HepG2 (cell line): ENCODE results near the gene RFC2. TPM values are rescaled to one million over a fixed set of nuclear protein-coding genes. Genes with fewer than 3 reads are reported as not detected.
A peak's percentile ranks its signal among the peaks of the same experiment; 100 is the strongest.

Source experiments
- ARNT2 ChIP-seq: sonication (generic); formaldehyde crosslinking; IDR thresholded peaks from 2 replicates; pipeline ENCODE4 v1.8.0; 2022; ENCODE audit warnings: mild to moderate bottlenecking, low read depth, missing genetic modification reagents, moderate library complexity
- ISL2 ChIP-seq: sonication (generic); formaldehyde crosslinking; IDR thresholded peaks from 2 replicates; pipeline ENCODE4 v1.5.0; 2020; ENCODE audit warnings: missing genetic modification reagents
- ZNF460 ChIP-seq: sonication (generic); formaldehyde crosslinking; IDR thresholded peaks from 2 replicates; pipeline ENCODE4 v1.5.1; 2020; ENCODE audit warnings: missing genetic modification reagents, mild to moderate bottlenecking, borderline replicate concordance
- polyA plus RNA-seq, 8 experiments: library from polyadenylated mRNA; depleted of rRNA in 3 of 8; stranded (reverse) in 7 of 8; unstranded in 1 of 8; fragments of >200 nt; fragmentation: Illumina TruSeq in 4 of 8; extraction: Trizol in 4 of 8; gene quantifications; 2 replicates each; pipeline versions ENCODE4 v1.2.1 to v1.2.3, GENCODE V29; 2011 to 2016; ENCODE audit warnings: low read depth in 4 of 8, missing spikeins in 1 of 8, mixed read lengths in 1 of 8; ENCODE audit not compliant: insufficient read depth in 1 of 8
- total RNA-seq, 5 experiments: library from RNA; depleted of rRNA; stranded (reverse); fragments of >200 nt; fragmentation: Illumina TruSeq; extraction: Trizol; gene quantifications; 2 replicates each; pipeline ENCODE4 v1.2.3, GENCODE V29; 2016; ENCODE audit warnings: low read depth in 1 of 5
- TF ChIP-seq, protein P1 (sequence below): sonication (generic); formaldehyde crosslinking; IDR thresholded peaks from 2 replicates; pipeline ENCODE4 v1.4.0; 2020; ENCODE audit warnings: missing genetic modification reagents, borderline replicate concordance
- TF ChIP-seq, protein P2 (sequence below): sonication (generic); formaldehyde crosslinking; IDR thresholded peaks from 2 replicates; pipeline ENCODE4 v1.4.0; 2020; ENCODE audit warnings: missing genetic modification reagents
- TF ChIP-seq, protein P3 (sequence below): sonication (generic); formaldehyde crosslinking; IDR thresholded peaks from 2 replicates; pipeline ENCODE4; 2020; ENCODE audit warnings: missing genetic modification reagents, mild to moderate bottlenecking, borderline replicate concordance
- TF ChIP-seq, protein P4 (sequence below): sonication (generic); formaldehyde crosslinking; IDR thresholded peaks from 2 replicates; pipeline ENCODE4 v1.8.0; 2022; ENCODE audit warnings: missing genetic modification reagents, mild to moderate bottlenecking, borderline replicate concordance
- TF ChIP-seq, protein P5 (sequence below): sonication (generic); formaldehyde crosslinking; IDR thresholded peaks from 2 replicates; pipeline ENCODE4 v1.5.0; 2020; ENCODE audit warnings: missing genetic modification reagents
- TF ChIP-seq, protein P6 (sequence below): sonication (generic); formaldehyde crosslinking; IDR thresholded peaks from 2 replicates; pipeline ENCODE4 v1.4.0; 2020; ENCODE audit warnings: low read depth, missing genetic modification reagents

Gene RFC2
- total and polyA plus RNA-seq, 2 of the 13 experiments (the other 11 are each of a cell fraction or from before 2014, with no cell fraction given), result 14.6 to 43.5 TPM

DNA sequence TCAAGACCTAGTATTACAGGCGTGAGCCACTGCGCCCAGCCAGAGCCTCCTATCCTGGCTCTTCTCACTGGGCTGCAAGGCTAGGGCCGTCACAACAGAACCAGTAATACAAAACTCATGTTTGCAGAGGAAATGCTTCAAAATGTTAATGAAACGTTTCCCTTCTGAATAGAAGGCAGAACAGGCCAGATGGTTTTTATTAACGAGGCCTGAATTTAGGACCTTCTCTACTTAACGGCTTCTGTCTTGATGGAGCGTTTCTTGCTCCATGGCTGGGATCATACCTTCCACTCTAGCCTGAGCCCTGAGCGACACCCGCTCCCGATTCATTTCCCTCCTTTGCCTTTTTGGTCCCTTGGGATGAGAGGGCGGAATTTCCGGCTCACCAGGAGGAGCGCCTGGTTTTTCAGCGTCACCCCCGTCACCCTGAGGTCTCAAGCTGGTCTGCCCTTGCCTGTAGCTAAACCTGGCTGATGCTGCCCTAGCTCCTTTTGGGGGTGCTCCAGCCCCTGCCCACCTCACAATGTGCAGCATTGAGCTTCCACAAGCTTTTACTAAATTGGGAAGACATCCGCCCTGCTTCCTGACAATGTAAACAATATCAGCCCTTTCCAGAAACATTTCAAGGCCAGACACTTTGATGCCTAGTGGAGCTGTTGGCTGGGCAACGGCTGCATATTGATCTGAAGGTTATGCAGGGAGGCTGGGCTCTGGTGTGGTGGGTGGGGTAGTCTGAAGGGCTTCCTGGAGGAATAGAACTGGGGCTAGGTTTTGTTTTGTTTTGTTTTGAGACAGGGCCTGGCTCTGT lies 40.2 kb upstream of the RFC2 start (continued):
- TF ChIP-seq, protein P1, sequence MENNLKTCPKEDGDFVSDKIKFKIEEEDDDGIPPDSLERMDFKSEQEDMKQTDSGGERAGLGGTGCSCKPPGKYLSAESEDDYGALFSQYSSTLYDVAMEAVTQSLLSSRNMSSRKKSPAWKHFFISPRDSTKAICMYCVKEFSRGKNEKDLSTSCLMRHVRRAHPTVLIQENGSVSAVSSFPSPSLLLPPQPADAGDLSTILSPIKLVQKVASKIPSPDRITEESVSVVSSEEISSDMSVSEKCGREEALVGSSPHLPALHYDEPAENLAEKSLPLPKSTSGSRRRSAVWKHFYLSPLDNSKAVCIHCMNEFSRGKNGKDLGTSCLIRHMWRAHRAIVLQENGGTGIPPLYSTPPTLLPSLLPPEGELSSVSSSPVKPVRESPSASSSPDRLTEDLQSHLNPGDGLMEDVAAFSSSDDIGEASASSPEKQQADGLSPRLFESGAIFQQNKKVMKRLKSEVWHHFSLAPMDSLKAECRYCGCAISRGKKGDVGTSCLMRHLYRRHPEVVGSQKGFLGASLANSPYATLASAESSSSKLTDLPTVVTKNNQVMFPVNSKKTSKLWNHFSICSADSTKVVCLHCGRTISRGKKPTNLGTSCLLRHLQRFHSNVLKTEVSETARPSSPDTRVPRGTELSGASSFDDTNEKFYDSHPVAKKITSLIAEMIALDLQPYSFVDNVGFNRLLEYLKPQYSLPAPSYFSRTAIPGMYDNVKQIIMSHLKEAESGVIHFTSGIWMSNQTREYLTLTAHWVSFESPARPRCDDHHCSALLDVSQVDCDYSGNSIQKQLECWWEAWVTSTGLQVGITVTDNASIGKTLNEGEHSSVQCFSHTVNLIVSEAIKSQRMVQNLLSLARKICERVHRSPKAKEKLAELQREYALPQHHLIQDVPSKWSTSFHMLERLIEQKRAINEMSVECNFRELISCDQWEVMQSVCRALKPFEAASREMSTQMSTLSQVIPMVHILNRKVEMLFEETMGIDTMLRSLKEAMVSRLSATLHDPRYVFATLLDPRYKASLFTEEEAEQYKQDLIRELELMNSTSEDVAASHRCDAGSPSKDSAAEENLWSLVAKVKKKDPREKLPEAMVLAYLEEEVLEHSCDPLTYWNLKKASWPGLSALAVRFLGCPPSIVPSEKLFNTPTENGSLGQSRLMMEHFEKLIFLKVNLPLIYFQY (CRISPR knock-in tag), result 0 out of 2 replicates have a peak, but pooled peaks have one; percentile 25
- TF ChIP-seq ZNF460 (CRISPR knock-in tag) (no peak; the same call in 1 of the 2 replicates), ISL2 (CRISPR knock-in tag) (peak; percentile 73), ARNT2 (0 out of 2 replicates have a peak, but pooled peaks have one; percentile 26)
- TF ChIP-seq, protein P2, sequence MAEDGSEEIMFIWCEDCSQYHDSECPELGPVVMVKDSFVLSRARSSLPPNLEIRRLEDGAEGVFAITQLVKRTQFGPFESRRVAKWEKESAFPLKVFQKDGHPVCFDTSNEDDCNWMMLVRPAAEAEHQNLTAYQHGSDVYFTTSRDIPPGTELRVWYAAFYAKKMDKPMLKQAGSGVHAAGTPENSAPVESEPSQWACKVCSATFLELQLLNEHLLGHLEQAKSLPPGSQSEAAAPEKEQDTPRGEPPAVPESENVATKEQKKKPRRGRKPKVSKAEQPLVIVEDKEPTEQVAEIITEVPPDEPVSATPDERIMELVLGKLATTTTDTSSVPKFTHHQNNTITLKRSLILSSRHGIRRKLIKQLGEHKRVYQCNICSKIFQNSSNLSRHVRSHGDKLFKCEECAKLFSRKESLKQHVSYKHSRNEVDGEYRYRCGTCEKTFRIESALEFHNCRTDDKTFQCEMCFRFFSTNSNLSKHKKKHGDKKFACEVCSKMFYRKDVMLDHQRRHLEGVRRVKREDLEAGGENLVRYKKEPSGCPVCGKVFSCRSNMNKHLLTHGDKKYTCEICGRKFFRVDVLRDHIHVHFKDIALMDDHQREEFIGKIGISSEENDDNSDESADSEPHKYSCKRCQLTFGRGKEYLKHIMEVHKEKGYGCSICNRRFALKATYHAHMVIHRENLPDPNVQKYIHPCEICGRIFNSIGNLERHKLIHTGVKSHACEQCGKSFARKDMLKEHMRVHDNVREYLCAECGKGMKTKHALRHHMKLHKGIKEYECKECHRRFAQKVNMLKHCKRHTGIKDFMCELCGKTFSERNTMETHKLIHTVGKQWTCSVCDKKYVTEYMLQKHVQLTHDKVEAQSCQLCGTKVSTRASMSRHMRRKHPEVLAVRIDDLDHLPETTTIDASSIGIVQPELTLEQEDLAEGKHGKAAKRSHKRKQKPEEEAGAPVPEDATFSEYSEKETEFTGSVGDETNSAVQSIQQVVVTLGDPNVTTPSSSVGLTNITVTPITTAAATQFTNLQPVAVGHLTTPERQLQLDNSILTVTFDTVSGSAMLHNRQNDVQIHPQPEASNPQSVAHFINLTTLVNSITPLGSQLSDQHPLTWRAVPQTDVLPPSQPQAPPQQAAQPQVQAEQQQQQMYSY (CRISPR knock-in tag), result no peak
- TF ChIP-seq, protein P3, sequence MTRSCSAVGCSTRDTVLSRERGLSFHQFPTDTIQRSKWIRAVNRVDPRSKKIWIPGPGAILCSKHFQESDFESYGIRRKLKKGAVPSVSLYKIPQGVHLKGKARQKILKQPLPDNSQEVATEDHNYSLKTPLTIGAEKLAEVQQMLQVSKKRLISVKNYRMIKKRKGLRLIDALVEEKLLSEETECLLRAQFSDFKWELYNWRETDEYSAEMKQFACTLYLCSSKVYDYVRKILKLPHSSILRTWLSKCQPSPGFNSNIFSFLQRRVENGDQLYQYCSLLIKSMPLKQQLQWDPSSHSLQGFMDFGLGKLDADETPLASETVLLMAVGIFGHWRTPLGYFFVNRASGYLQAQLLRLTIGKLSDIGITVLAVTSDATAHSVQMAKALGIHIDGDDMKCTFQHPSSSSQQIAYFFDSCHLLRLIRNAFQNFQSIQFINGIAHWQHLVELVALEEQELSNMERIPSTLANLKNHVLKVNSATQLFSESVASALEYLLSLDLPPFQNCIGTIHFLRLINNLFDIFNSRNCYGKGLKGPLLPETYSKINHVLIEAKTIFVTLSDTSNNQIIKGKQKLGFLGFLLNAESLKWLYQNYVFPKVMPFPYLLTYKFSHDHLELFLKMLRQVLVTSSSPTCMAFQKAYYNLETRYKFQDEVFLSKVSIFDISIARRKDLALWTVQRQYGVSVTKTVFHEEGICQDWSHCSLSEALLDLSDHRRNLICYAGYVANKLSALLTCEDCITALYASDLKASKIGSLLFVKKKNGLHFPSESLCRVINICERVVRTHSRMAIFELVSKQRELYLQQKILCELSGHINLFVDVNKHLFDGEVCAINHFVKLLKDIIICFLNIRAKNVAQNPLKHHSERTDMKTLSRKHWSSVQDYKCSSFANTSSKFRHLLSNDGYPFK (CRISPR knock-in tag), result peak; percentile 47; the same call in 1 of the 2 replicates
- TF ChIP-seq, protein P4, sequence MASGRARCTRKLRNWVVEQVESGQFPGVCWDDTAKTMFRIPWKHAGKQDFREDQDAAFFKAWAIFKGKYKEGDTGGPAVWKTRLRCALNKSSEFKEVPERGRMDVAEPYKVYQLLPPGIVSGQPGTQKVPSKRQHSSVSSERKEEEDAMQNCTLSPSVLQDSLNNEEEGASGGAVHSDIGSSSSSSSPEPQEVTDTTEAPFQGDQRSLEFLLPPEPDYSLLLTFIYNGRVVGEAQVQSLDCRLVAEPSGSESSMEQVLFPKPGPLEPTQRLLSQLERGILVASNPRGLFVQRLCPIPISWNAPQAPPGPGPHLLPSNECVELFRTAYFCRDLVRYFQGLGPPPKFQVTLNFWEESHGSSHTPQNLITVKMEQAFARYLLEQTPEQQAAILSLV (CRISPR knock-in tag), result no peak
- TF ChIP-seq, protein P5, sequence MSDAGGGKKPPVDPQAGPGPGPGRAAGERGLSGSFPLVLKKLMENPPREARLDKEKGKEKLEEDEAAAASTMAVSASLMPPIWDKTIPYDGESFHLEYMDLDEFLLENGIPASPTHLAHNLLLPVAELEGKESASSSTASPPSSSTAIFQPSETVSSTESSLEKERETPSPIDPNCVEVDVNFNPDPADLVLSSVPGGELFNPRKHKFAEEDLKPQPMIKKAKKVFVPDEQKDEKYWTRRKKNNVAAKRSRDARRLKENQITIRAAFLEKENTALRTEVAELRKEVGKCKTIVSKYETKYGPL, result no peak
- TF ChIP-seq, protein P6, sequence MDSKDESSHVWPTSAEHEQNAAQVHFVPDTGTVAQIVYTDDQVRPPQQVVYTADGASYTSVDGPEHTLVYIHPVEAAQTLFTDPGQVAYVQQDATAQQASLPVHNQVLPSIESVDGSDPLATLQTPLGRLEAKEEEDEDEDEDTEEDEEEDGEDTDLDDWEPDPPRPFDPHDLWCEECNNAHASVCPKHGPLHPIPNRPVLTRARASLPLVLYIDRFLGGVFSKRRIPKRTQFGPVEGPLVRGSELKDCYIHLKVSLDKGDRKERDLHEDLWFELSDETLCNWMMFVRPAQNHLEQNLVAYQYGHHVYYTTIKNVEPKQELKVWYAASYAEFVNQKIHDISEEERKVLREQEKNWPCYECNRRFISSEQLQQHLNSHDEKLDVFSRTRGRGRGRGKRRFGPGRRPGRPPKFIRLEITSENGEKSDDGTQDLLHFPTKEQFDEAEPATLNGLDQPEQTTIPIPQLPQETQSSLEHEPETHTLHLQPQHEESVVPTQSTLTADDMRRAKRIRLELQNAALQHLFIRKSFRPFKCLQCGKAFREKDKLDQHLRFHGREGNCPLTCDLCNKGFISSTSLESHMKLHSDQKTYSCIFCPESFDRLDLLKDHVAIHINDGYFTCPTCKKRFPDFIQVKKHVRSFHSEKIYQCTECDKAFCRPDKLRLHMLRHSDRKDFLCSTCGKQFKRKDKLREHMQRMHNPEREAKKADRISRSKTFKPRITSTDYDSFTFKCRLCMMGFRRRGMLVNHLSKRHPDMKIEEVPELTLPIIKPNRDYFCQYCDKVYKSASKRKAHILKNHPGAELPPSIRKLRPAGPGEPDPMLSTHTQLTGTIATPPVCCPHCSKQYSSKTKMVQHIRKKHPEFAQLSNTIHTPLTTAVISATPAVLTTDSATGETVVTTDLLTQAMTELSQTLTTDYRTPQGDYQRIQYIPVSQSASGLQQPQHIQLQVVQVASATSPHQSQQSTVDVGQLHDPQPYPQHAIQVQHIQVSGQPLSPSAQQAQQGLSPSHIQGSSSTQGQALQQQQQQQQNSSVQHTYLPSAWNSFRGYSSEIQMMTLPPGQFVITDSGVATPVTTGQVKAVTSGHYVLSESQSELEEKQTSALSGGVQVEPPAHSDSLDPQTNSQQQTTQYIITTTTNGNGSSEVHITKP (CRISPR knock-in tag), result no peak; the same call in 1 of the 2 replicates
